Transverse colon (tissue), 4 donors: Measurements from ENCODE around the gene MREG.

Experiments
- EP300 ChIP-seq: sonication (generic); formaldehyde crosslinking; IDR thresholded peaks from one replicate; pipeline ENCODE4 v1.6.1; 2017; ENCODE audit warnings: antibody characterized with exemption, low read depth
- POLR2A ChIP-seq: fragments of 450-650 bp; IDR thresholded peaks from one replicate; pipeline ENCODE4 v1.6.1; 2016; ENCODE audit warnings: antibody characterized with exemption, mild to moderate bottlenecking, moderate library complexity
- POLR2AphosphoS5 ChIP-seq, 3 donors: sonication (generic); formaldehyde crosslinking; IDR thresholded peaks; one replicate each; pipeline ENCODE4 v1.6.1; 2016; ENCODE audit warnings: antibody characterized with exemption in 3 of 3
- TF ChIP-seq, protein P1 (sequence below), 5 experiments: fragments of 200-600 bp in 3 of 5; fragments of 450-650 bp in 2 of 5; sonication (generic) in 3 of 5; IDR thresholded peaks; 1 replicate in 2 of 5; 2 replicates in 3 of 5; pipeline ENCODE4 v1.5.1; 2016 to 2017; ENCODE audit warnings: antibody characterized with exemption in 5 of 5, inconsistent platforms in 3 of 5, mild to moderate bottlenecking in 2 of 5, moderate library complexity in 1 of 5

DNA sequence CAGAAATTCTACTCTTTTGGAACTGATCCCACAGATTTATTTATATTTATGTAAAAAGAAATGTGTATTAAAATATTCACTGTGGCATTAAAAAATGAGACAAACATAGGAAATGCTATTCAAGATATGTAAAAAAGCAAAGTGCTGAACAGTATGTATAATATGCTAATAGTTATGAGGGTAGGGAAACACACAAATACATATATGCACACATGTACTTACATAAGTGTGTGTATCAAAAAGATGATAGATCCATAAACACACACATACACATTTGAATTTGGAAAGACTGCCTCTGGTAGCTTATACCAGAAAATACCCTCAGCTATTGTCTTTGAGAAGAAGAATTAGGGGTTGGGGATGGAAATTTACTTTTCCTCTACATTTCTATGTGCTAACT is 103.2 kb downstream of the MREG start:
- TF ChIP-seq, protein P1, sequence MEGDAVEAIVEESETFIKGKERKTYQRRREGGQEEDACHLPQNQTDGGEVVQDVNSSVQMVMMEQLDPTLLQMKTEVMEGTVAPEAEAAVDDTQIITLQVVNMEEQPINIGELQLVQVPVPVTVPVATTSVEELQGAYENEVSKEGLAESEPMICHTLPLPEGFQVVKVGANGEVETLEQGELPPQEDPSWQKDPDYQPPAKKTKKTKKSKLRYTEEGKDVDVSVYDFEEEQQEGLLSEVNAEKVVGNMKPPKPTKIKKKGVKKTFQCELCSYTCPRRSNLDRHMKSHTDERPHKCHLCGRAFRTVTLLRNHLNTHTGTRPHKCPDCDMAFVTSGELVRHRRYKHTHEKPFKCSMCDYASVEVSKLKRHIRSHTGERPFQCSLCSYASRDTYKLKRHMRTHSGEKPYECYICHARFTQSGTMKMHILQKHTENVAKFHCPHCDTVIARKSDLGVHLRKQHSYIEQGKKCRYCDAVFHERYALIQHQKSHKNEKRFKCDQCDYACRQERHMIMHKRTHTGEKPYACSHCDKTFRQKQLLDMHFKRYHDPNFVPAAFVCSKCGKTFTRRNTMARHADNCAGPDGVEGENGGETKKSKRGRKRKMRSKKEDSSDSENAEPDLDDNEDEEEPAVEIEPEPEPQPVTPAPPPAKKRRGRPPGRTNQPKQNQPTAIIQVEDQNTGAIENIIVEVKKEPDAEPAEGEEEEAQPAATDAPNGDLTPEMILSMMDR (IDR thresholded peaks at IDR 0.05): no peak
- TF ChIP-seq POLR2A (no peak), EP300 (no peak), POLR2AphosphoS5 (IDR thresholded peaks at IDR 0.05) (no peak)
